ENCODE measurements around the gene SH3YL1.

SH3YL1 gene

GRCh38 chr2:281381-281780 lies 17.5 kb upstream of the SH3YL1 start:
- no peak for DNase-seq

GRCh38 chr2:280650-281110 lies 16.8 kb upstream of the SH3YL1 start:
- no peak for DNase-seq

GRCh38 chr2:279956-280649 lies 16.3 kb upstream of the SH3YL1 start:
- no peak for DNase-seq

- DNase-seq = no peak
Observed at GRCh38 chr2:279366-279765, 15.5 kb upstream of the SH3YL1 start.

GRCh38 chr2:278927-279320 lies 15.1 kb upstream of the SH3YL1 start:
- no peak for DNase-seq

GRCh38 chr2:278312-278926 lies 14.6 kb upstream of the SH3YL1 start:
- no peak for DNase-seq

- DNase-seq = no peak
Observed at GRCh38 chr2:275466-275865, 11.6 kb upstream of the SH3YL1 start.

GRCh38 chr2:274503-274902 lies 10.7 kb upstream of the SH3YL1 start:
- DNase-seq = no peak

- DNase-seq = no peak
Observed at GRCh38 chr2:273333-273732, 9.5 kb upstream of the SH3YL1 start.

- DNase-seq = no peak
Observed at GRCh38 chr2:271917-272316, 8.1 kb upstream of the SH3YL1 start.

GRCh38 chr2:270861-271260 lies 7.0 kb upstream of the SH3YL1 start:
- no peak for DNase-seq

- no peak for DNase-seq
Observed at GRCh38 chr2:269356-270030, 5.7 kb upstream of the SH3YL1 start.

GRCh38 chr2:268323-268722 lies 4.5 kb upstream of the SH3YL1 start:
- no peak for DNase-seq

GRCh38 chr2:264493-265468 lies 949 bp upstream of the SH3YL1 start, which contains the start of gene ACP1:
ACP1 (plus strand) TSS chr2:264947; CDS start chr2:264965, 18 bp downstream.
- DNase-seq = peak; percentile 93

GRCh38 chr2:263022-263738 lies 652 bp downstream of the SH3YL1 start:
- DNase-seq = no peak

- DNase-seq = no peak
Observed at GRCh38 chr2:262117-262516, 1.7 kb downstream of the SH3YL1 start.

- DNase-seq = no peak
Observed at GRCh38 chr2:260507-261161, 3.2 kb downstream of the SH3YL1 start.

- DNase-seq = no peak
Observed at GRCh38 chr2:259789-260331, 4.0 kb downstream of the SH3YL1 start.

GRCh38 chr2:258933-259332 lies 4.9 kb downstream of the SH3YL1 start:
- no peak for DNase-seq

- no peak for DNase-seq
Observed at GRCh38 chr2:257842-258241, 6.0 kb downstream of the SH3YL1 start.

GRCh38 chr2:257429-257828 lies 6.4 kb downstream of the SH3YL1 start:
- DNase-seq = no peak
